Calu3 (cell line): Measurements from ENCODE around the gene PPP1R36. TPM values are rescaled to one million over a fixed set of nuclear protein-coding genes. Genes with fewer than 3 reads are reported as not detected.
A peak's percentile ranks its signal among the peaks of the same experiment; 100 is the strongest.

Source experiments
- BruUV-seq: library from RNA; stranded (reverse); fragments of 400-500 nt; replicated peaks from 2 replicates; lab custom pipeline; 2021; lab: Mats Ljungman, UMichigan
- CTCF ChIA-PET: fragments of 300-600 bp; sonication (Branson Sonifier 250); formaldehyde crosslinking; loops from one replicate; lab custom pipeline; 2022; ENCODE audit warnings: antibody characterized with exemption; lab: Charles Lee
- DNase-seq: peaks from one replicate; pipeline ENCODE4 v3.0.0; 2022
- H3K27ac Mint-ChIP-seq: one replicate; pipeline ENCODE4 v1.8.0; 2022; ENCODE audit warnings: mixed read lengths; ENCODE audit not compliant: unreplicated experiment
- H3K27me3 Mint-ChIP-seq: one replicate; pipeline ENCODE4 v1.8.0; 2022; ENCODE audit warnings: mixed read lengths; ENCODE audit not compliant: unreplicated experiment
- H3K36me3 Mint-ChIP-seq: one replicate; pipeline ENCODE4 v1.8.0; 2022; ENCODE audit warnings: mild to moderate bottlenecking, moderate library complexity, mixed read lengths; ENCODE audit not compliant: insufficient read depth, unreplicated experiment
- H3K4me1 Mint-ChIP-seq: one replicate; pipeline ENCODE4 v1.8.0; 2022; ENCODE audit warnings: mild to moderate bottlenecking, low read depth, mixed read lengths; ENCODE audit not compliant: unreplicated experiment
- H3K4me3 Mint-ChIP-seq: one replicate; pipeline ENCODE4 v1.8.0; 2022; ENCODE audit warnings: mild to moderate bottlenecking, low read depth, moderate library complexity, mixed read lengths; ENCODE audit not compliant: unreplicated experiment
- H3K9me3 Mint-ChIP-seq: one replicate; pipeline ENCODE4 v1.8.0; 2022; ENCODE audit warnings: low read depth, mixed read lengths; ENCODE audit not compliant: unreplicated experiment
- intact Hi-C: fragments of 100-400 bp; cut with micrococcal nuclease; formaldehyde crosslinking; loops from one replicate; pipeline ENCODE4 v1.10.0; 2022; ENCODE audit not compliant: unreplicated experiment
- total RNA-seq: library from RNA; stranded (reverse); gene quantifications from 2 replicates; pipeline ENCODE4 v1.2.3, GENCODE V29; 2022
- TF ChIP-seq, protein P1 (sequence below): fragments of 200-600 bp; IDR thresholded peaks from one replicate; pipeline ENCODE4 v1.8.0; 2022; ENCODE audit warnings: antibody characterized with exemption; ENCODE audit not compliant: unreplicated experiment

The PPP1R36 gene
- total RNA-seq, 1 experiment from 2014 or later, result 0.40 TPM

GRCh38 chr14:64509036-64509435 lies 40.7 kb upstream of the PPP1R36 start:
- no peak for DNase-seq
- Mint-ChIP-seq H3K4me1 (peaks cover 39% of the 10 kb centered on the region), H3K9me3 (no peaks in the 10 kb centered on the region), H3K4me3 (no peak overlapping the region), H3K27ac (no peak overlapping the region), H3K36me3 (peaks cover 34% of the 10 kb centered on the region), H3K27me3 (no peaks in the 10 kb centered on the region)
- intact Hi-C loops, result no loop called here
- TF ChIP-seq, protein P1, sequence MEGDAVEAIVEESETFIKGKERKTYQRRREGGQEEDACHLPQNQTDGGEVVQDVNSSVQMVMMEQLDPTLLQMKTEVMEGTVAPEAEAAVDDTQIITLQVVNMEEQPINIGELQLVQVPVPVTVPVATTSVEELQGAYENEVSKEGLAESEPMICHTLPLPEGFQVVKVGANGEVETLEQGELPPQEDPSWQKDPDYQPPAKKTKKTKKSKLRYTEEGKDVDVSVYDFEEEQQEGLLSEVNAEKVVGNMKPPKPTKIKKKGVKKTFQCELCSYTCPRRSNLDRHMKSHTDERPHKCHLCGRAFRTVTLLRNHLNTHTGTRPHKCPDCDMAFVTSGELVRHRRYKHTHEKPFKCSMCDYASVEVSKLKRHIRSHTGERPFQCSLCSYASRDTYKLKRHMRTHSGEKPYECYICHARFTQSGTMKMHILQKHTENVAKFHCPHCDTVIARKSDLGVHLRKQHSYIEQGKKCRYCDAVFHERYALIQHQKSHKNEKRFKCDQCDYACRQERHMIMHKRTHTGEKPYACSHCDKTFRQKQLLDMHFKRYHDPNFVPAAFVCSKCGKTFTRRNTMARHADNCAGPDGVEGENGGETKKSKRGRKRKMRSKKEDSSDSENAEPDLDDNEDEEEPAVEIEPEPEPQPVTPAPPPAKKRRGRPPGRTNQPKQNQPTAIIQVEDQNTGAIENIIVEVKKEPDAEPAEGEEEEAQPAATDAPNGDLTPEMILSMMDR, result no peak
- CTCF ChIA-PET, result interaction anchor here (0.5 to 1.7 kb wide), 2 partner anchors 9 to 124 kb away, joined by 3 to 6 read pairs; no protein-coding TSS in a partner anchor
- BruUV-seq, result no TSS peak

DNA sequence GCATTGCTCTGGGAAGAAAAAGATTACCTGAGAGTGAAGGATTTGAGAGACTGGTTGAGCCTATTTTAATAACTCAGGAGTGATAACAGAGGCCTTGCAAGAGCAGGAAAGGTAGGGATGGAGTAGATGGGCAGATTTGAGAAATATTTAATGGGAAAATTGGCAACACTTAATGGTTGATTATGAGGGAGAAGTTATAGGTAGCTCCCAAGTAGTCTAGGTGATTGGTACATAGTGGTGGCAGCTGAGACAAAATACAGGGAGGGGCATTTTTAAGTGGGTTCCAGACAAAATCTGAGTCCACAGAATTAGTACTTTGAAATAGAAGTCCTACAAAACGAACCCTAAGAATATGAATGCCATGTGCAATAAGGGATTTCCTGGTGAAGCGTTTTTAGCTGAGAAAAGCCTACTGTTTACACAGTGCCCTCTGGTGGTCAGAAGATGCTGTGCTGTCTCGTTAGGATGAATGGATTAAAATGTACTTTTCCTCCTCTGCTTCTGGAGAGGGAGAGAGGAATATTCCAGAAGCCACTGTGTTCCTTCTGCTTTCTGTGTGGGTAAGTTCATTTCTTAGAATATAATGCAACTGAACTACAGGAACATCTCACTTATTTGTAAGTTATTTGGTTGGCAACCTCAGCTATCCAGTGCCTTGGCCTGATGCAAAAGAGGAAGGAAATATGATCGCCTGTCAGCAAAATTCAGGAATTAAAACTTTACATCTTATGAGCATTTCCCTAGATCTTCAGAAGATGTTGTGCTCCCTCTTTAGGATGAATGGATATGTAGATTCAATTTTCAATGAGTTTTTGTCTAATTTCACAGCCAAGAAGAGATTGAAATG lies 38.7 kb upstream of the PPP1R36 start:
- Mint-ChIP-seq H3K36me3 (peaks cover 14% of the 10 kb centered on the region), H3K4me3 (no peak overlapping the region), H3K9me3 (no peaks in the 10 kb centered on the region)

DNA sequence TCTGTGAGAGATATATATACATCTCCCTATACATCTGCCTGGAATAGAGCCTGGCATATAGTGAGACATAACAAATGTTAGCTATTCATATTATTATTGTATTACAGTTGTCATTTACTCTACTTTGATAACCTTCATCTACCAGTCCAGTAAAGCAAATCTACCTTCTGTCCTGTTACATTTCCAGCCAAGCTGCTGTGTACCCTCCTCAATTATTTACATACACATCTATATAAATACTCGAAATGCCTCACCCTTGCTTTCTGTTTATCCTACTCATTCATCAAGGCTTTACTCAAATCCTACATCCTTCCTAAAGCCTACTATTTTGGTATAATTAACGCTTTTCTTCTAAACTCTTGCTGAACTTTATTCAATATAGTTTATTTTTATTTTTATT lies 36.5 kb upstream of the PPP1R36 start:
- intact Hi-C loops, result no loop called here
- no peak overlapping the region for H3K4me3 Mint-ChIP-seq
- BruUV-seq, result no TSS peak

More for the DNA sequence above, 38.7 kb upstream of the PPP1R36 start:
- H3K27ac Mint-ChIP-seq, result no peak overlapping the region
- CTCF ChIA-PET, result interaction anchor here (0.6 to 1.0 kb wide), 4 partner anchors 21 to 167 kb away, joined by 3 to 8 read pairs (median 4); no protein-coding TSS in a partner anchor
- peaks cover 39% of the 10 kb centered on the region for H3K4me1 Mint-ChIP-seq
- TF ChIP-seq, protein P1, result peak; percentile 60
- intact Hi-C loops, result no loop called here
- no peaks in the 10 kb centered on the region for H3K27me3 Mint-ChIP-seq
- no TSS peak for BruUV-seq
- DNase-seq, result peak; percentile 73

DNA sequence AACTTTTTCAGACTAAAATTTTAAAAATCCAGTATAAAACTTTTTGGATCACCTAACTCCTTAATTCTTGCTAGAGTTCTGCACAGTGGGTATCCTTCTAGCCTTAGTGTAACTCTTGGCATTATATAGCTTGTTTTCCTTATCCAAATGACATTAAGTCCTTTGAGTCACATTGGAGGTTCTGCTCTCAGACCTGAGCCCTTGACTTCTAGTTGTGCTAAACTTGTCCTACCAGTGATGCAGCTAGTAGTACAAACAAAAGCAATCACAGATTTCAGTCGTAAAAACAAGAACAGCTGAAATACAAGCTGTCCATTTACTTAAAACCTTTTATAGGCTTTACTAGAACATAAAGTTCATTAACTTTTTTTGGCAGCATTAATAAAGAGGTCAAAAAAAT lies 34.7 kb upstream of the PPP1R36 start:
- Mint-ChIP-seq H3K9me3 (no peaks in the 10 kb centered on the region), H3K4me1 (peaks cover 10% of the 10 kb centered on the region), H3K27me3 (no peaks in the 10 kb centered on the region), H3K4me3 (no peak overlapping the region), H3K36me3 (no peaks in the 10 kb centered on the region), H3K27ac (no peak overlapping the region)
- CTCF ChIA-PET, result interaction anchor here (0.7 kb wide), 2 partner anchors 394 to 472 kb away, joined by 3 to 6 read pairs; partner anchors contain the start of gene FNTB
- intact Hi-C loops, result no loop called here
- DNase-seq, result no peak
- TF ChIP-seq, protein P1, result no peak
- BruUV-seq, result no TSS peak

More for the DNA sequence above, 36.5 kb upstream of the PPP1R36 start:
- CTCF ChIA-PET, result no interaction called here
- no peak for DNase-seq
- Mint-ChIP-seq H3K9me3 (no peaks in the 10 kb centered on the region), H3K4me1 (peaks cover 25% of the 10 kb centered on the region), H3K27me3 (no peaks in the 10 kb centered on the region), H3K36me3 (no peaks in the 10 kb centered on the region), H3K27ac (no peak overlapping the region)
- TF ChIP-seq, protein P1, result no peak
